ENCODE results near the gene ASIP.

GRCh38 chr20:34293589-34293988 is 52.4 kb downstream of the ASIP start:
- TF ChIP-seq CTCF (conservative IDR thresholded peaks at IDR 0.05; ENCODE audit: low read depth in 2 of 2) (no peak), EZH2 (IDR thresholded peaks at IDR 0.05; ENCODE audit: low read depth, unreplicated experiment) (no peak), POLR2AphosphoS5 (IDR thresholded peaks at IDR 0.05; ENCODE audit: low read depth) (no peak)

All from GM23338 (cell line).